COLO668 (cell line): ENCODE measurements around the gene GNPNAT1.
"Not testable (repeated sequence)": the region's sequence is repeated elsewhere in the genome, so short reads cannot be mapped to it uniquely, and the experiment has no call there.

Experiments
- DNase-seq: peaks from one replicate; lab custom pipeline; 2025; ENCODE audit not compliant: unreplicated experiment; lab: John Stamatoyannopoulos, UW

The GNPNAT1 gene

GRCh38 chr14:52790011-52790755, 1.2 kb downstream of the GNPNAT1 start:
- no peak for DNase-seq

DNA sequence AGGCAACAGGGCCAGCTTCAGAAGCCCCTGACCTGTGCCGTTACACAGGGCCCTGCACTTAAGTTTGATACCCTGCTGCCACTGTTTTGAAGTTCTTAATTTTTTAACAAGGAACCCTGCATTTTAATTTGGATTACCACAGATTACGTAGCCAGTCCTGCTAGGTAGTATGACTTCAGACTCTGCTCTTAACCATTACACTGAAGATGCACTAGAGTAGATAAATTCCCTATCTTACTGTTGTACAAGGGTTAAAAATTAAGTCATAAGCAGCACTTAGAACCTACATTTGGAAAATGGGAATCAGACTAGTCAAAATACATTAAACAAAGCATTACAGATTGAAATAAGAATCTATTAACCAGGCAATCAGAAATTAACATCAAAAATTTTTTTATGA, 2.3 kb downstream of the GNPNAT1 start:
- no peak for DNase-seq

GRCh38 chr14:52786887-52787286, 4.5 kb downstream of the GNPNAT1 start:
- no peak for DNase-seq

- DNase-seq: no peak
Observed at GRCh38 chr14:52783206-52783605, 8.2 kb downstream of the GNPNAT1 start.

DNA sequence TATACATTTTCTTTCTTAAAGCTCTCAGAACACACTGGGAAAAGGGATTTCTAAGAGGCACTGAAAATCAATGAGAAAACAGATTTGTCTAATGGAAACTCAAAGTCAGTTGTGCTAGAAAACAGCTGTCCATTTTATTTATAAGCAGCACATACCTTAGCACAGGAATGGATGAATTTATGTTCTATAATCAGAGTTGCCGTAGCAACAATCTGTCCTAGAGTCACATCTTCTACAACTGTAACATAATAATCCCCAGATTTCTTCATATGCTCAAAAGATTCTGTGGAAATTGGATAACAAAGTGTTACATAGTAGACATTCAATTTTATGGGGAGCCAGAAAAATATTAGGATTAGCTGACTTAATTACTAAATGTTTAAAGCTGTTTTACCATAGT, 9.8 kb downstream of the GNPNAT1 start:
- DNase-seq: no peak

- DNase-seq: no peak
Observed at GRCh38 chr14:52780893-52781292, 10.5 kb downstream of the GNPNAT1 start.

DNA sequence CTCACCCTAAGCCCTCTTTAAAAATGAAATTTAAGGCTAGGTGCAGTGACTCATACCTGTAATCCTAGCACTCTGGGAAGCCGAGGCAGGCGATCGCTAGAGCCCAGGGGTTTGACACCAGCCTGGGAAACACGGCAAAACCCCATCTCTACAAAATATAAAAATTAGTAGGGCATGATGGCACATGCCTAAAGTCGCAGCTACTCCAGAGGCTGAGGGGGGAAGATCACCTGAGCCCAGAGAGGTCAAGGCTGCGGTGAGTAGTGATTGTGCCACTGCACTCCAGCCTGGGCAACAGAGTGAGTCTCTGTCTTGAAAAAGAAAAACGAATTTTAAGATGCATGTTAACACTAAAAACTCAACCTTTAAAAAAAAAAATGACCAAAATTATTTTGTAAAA, 12.7 kb downstream of the GNPNAT1 start:
- no peak for DNase-seq

DNA sequence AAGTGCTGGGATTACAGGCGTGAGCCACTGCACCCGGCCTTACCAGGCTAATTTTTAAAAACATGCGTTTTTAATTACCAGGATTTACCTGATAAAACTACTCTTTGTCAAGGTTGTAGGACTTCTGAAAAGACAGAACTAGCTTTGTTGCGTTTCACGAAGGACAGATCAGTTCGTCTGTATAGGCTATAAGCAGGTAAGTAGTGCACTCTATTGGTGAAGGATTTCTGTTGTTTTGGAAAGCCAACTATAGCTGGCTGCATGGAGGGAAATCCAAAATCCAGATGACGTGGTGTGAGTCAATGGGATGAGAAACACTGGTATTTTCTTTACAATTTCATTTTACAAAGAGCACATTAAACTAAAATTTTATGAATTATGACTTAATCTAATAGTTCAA, 14.6 kb downstream of the GNPNAT1 start:
- no peak for DNase-seq

DNA sequence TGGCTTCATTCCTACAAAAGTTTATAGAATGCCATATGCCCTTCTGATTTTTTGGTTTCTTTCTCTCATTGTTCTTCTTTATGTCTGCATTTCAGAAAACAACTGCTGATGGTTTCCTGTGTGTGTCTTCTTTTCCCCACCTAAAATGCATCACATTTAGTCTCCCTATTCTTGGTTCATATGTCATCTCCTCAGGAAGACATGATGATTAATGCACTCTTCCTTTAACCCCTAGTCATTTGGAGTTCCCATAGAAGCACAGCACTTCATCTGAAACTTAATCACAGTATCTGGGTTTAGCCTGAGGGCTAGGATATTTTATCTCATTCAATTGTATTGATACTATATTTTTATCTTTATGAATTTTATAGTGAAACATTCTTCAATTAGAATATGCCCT, 21.5 kb downstream of the GNPNAT1 start:
- DNase-seq: no peak

DNA sequence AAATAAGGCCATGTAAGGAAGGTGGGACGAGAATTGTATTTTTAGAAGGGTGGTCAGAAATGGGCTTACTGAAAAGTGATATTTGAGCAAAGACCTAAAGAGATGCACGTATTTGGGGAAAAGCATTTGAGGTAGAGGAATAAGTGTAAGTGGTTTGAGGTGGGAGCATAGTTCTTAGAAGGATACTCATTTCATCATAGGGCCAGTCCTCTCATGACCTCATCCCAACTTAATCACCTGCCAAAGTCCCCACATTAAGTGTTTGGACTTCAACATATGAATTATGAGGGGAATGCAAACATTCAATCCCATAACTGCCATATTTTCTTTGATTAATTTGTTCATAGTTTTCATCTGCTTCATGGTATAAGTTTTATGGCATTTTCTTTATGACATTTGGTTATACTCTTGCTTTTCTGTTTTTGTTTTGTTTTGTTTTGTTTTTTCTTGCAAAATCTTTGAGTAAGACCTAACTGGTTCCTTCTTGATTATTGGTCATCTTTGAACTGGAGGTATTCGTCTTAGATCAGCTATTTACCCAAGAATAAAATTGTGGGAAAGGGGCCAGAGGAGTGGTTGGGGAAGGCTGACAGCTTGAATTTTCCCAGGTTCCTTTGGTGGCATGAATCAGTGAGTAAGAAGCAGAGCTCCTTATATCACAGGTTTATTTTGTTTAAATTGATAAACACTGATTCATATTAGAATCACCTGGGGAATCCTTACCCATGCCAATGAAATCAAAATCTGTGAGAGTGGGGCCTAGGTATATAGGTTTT, 24.2 kb downstream of the GNPNAT1 start:
- no peak for DNase-seq

- not testable (repeated sequence) for DNase-seq
Observed at GRCh38 chr14:52762923-52763322, 28.5 kb downstream of the GNPNAT1 start.

- DNase-seq: no peak
Observed at GRCh38 chr14:52759145-52759544, 32.3 kb downstream of the GNPNAT1 start.

DNA sequence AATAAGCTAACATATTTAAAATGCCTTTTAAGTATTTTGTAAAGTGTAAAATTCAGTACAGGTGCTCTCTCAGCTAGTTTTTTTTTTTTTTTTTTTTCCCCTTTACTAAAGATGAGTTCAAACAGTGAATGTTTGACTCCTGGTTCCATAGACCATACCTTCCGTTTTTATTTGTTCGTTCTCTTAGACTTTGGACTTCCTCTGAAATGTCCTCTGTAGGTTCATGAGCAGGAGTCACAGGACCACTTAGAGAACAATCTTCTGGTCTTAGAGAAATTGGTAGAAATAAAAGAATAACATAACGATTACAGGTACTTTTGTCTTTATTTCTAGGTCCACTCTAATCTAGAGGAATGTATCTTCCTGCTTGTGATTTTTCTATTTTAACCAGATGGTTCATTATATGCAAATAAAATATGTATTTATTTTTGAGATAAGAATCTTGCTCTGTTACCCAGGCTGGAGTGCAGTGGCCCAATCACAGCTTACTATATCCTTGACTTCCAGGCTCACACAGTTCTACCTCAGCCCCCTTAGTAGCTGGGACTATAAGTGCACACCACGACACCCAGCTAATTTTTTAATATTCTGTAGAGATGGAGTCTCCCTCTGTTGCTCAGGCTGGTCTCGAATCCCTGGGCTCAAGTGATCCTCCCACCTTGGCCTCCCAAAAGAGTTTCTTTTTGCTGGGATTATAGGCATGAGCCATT, 35.6 kb downstream of the GNPNAT1 start:
- DNase-seq: no peak

- no peak for DNase-seq
Observed at GRCh38 chr14:52748647-52749292, 42.6 kb downstream of the GNPNAT1 start.

DNA sequence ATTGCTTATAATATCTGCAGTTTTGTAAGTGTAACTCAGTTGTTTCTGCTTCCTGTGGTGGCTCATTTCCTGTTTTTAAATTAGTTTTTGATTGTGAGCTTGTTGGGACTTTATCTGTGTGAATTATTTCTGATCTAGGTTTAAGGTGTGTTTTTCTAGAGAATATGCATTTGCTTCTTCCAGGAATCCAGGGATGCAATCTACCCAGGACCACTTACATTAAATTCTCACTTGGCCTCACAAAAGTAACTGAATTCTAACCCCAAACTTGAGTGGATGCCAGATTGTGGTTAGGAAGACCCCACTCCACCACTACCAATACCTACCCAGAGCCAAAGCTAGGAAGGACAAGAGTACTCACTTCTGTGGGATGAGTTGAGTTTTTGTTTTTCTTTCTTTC, 49.5 kb downstream of the GNPNAT1 start:
- DNase-seq: no peak

GRCh38 chr14:52740751-52741150, 50.7 kb downstream of the GNPNAT1 start:
- DNase-seq: no peak

- DNase-seq: no peak
Observed at GRCh38 chr14:52738409-52738808, 53.0 kb downstream of the GNPNAT1 start.

DNA sequence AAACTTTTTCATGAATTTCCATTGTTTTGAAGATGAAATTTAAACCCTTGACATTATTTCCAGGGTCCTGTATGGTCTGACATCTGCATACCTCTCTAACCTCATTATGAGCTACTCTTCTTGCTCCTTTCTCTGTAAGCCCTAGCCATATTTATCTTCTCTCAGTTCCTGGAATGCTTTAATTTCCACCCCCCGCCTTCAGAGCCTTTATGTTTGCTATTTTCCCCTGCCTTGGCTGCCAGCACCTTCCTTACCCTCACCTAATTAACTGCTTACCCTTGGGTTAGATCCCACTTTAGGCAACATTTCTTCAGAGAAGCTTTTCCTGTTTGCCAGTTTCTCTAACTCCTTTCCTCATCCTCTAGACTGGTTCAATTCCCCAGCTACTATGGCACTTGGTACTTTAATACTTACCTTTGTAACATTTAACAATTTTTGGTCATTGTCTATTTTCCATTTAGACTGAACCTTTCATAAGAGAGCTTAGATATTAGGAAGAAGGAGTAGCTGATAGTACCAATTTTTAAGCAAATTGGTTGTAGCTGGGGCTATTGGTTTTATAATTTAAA, 55.4 kb downstream of the GNPNAT1 start:
- no peak for DNase-seq

GRCh38 chr14:52733824-52734223, 57.6 kb downstream of the GNPNAT1 start:
- DNase-seq: no peak

GRCh38 chr14:52730709-52731111, 60.7 kb downstream of the GNPNAT1 start:
- DNase-seq: no peak
